BLaER1 (cell line): ENCODE results near the gene CDKN2A.
A peak's percentile ranks its signal among the peaks of the same experiment; 100 is the strongest.

ENCODE experiments used
- H3K27ac ChIP-seq: shearing (Covaris generic); formaldehyde crosslinking; 2 replicates; pipeline ENCODE4 v1.8.1; 2022
- H3K27me3 ChIP-seq: shearing (Covaris generic); formaldehyde crosslinking; 2 replicates; pipeline ENCODE4 v1.8.1; 2022
- H3K36me3 ChIP-seq: shearing (Covaris generic); formaldehyde crosslinking; 2 replicates; pipeline ENCODE4 v1.8.1; 2022
- H3K4me1 ChIP-seq: shearing (Covaris generic); formaldehyde crosslinking; 2 replicates; pipeline ENCODE4 v1.8.1; 2022
- H3K4me2 ChIP-seq: shearing (Covaris generic); formaldehyde crosslinking; 2 replicates; pipeline ENCODE4 v1.8.1; 2022
- H3K4me3 ChIP-seq: shearing (Covaris generic); formaldehyde crosslinking; 2 replicates; pipeline ENCODE4 v1.8.1; 2022
- H3K9ac ChIP-seq: shearing (Covaris generic); formaldehyde crosslinking; 2 replicates; pipeline ENCODE4 v1.8.1; 2022
- H3K9me3 ChIP-seq: shearing (Covaris generic); formaldehyde crosslinking; 2 replicates; pipeline ENCODE4 v1.8.1; 2022
- H4K20me1 ChIP-seq: shearing (Covaris generic); formaldehyde crosslinking; 2 replicates; pipeline ENCODE4 v1.8.1; 2022
- Cebpa-rat ChIP-seq: shearing (Covaris generic); IDR thresholded peaks from 2 replicates; pipeline ENCODE4 v1.8.1; 2022

Gene CDKN2A

GRCh38 chr9:21985964-21986667 lies 8.1 kb downstream of the CDKN2A start:
- Histone ChIP-seq H3K4me1 (no peaks in the 10 kb centered on the region), H3K4me2 (no peak overlapping the region), H3K9me3 (peaks cover 13% of the 10 kb centered on the region), H3K27ac (no peak overlapping the region), H3K4me3 (no peak overlapping the region), H3K27me3 (peaks cover 100% of the 10 kb centered on the region), H4K20me1 (peaks cover 100% of the 10 kb centered on the region), H3K36me3 (peaks cover 7% of the 10 kb centered on the region; the same call in 1 of the 2 replicates), H3K9ac (no peak overlapping the region)
- no peak for TF ChIP-seq Cebpa-rat

- H4K20me1 ChIP-seq = peaks cover 92% of the 10 kb centered on the region
- no peak overlapping the region for H3K27ac ChIP-seq
- peaks cover 8% of the 10 kb centered on the region; the same call in 1 of the 2 replicates for H3K9me3 ChIP-seq
- no peak overlapping the region for H3K4me3 ChIP-seq
- H3K4me2 ChIP-seq = no peak overlapping the region
- no peaks in the 10 kb centered on the region for H3K4me1 ChIP-seq
- H3K36me3 ChIP-seq = no peaks in the 10 kb centered on the region
- peaks cover 97% of the 10 kb centered on the region for H3K27me3 ChIP-seq
- no peak for TF ChIP-seq Cebpa-rat
- H3K9ac ChIP-seq = no peak overlapping the region
These were observed 10.1 kb downstream of the CDKN2A start for GRCh38 chr9:21984101-21984500.

GRCh38 chr9:21983561-21983935 lies 10.6 kb downstream of the CDKN2A start:
- Histone ChIP-seq H3K9ac (no peak overlapping the region), H3K27ac (no peak overlapping the region), H3K4me2 (no peak overlapping the region), H3K4me1 (no peaks in the 10 kb centered on the region), H4K20me1 (peaks cover 92% of the 10 kb centered on the region), H3K27me3 (peaks cover 97% of the 10 kb centered on the region), H3K36me3 (no peaks in the 10 kb centered on the region), H3K9me3 (0 out of 2 replicates have a peak, but pooled peaks cover 9% of the 10 kb centered on the region), H3K4me3 (no peak overlapping the region)
- TF ChIP-seq Cebpa-rat = no peak

- Histone ChIP-seq H3K4me2 (no peak overlapping the region), H3K9me3 (0 out of 2 replicates have a peak, but pooled peaks cover 9% of the 10 kb centered on the region), H3K9ac (no peak overlapping the region), H3K4me1 (no peaks in the 10 kb centered on the region), H3K4me3 (no peak overlapping the region), H3K27me3 (peaks cover 97% of the 10 kb centered on the region), H3K36me3 (no peaks in the 10 kb centered on the region), H3K27ac (no peak overlapping the region), H4K20me1 (peaks cover 92% of the 10 kb centered on the region)
- TF ChIP-seq Cebpa-rat = no peak
These were observed 11.2 kb downstream of the CDKN2A start for GRCh38 chr9:21982861-21983560.

- TF ChIP-seq Cebpa-rat = no peak
- H3K9ac ChIP-seq = no peak overlapping the region
- H4K20me1 ChIP-seq = peaks cover 92% of the 10 kb centered on the region
- peaks cover 97% of the 10 kb centered on the region for H3K27me3 ChIP-seq
- H3K4me3 ChIP-seq = no peak overlapping the region
- peaks cover 11% of the 10 kb centered on the region; the same call in 1 of the 2 replicates for H3K9me3 ChIP-seq
- no peaks in the 10 kb centered on the region for H3K4me1 ChIP-seq
- no peak overlapping the region for H3K4me2 ChIP-seq
- H3K27ac ChIP-seq = no peak overlapping the region
- H3K36me3 ChIP-seq = no peaks in the 10 kb centered on the region
These were observed 11.8 kb downstream of the CDKN2A start for GRCh38 chr9:21982391-21982790.

GRCh38 chr9:21976334-21976875 lies 17.8 kb downstream of the CDKN2A start:
- Histone ChIP-seq H3K27ac (no peak overlapping the region), H3K27me3 (peaks cover 97% of the 10 kb centered on the region), H3K36me3 (no peaks in the 10 kb centered on the region), H3K4me3 (no peak overlapping the region), H3K4me1 (peaks cover 14% of the 10 kb centered on the region), H3K9me3 (peaks cover 12% of the 10 kb centered on the region; the same call in 1 of the 2 replicates), H3K9ac (no peak overlapping the region), H3K4me2 (no peak overlapping the region), H4K20me1 (peaks cover 92% of the 10 kb centered on the region)
- TF ChIP-seq Cebpa-rat = no peak

GRCh38 chr9:21974722-21975409 lies 19.3 kb downstream of the CDKN2A start:
- no peak overlapping the region for H3K9ac ChIP-seq
- no peak for TF ChIP-seq Cebpa-rat
- H3K4me2 ChIP-seq = peak overlapping the region; percentile 63
- H3K4me3 ChIP-seq = peak overlapping the region; percentile 53
- peaks cover 14% of the 10 kb centered on the region for H3K36me3 ChIP-seq
- peaks cover 100% of the 10 kb centered on the region for H4K20me1 ChIP-seq
- H3K27ac ChIP-seq = no peak overlapping the region
- H3K4me1 ChIP-seq = peaks cover 14% of the 10 kb centered on the region
- H3K27me3 ChIP-seq = peaks cover 100% of the 10 kb centered on the region
- peaks cover 26% of the 10 kb centered on the region for H3K9me3 ChIP-seq

- no peak for TF ChIP-seq Cebpa-rat
- Histone ChIP-seq H3K27ac (no peak overlapping the region), H3K36me3 (peaks cover 15% of the 10 kb centered on the region), H3K4me2 (peak overlapping the region; percentile 63), H3K4me3 (peak overlapping the region; percentile 53), H3K4me1 (peaks cover 14% of the 10 kb centered on the region), H3K9ac (no peak overlapping the region), H3K27me3 (peaks cover 100% of the 10 kb centered on the region), H4K20me1 (peaks cover 100% of the 10 kb centered on the region), H3K9me3 (peaks cover 26% of the 10 kb centered on the region)
These were observed 19.9 kb downstream of the CDKN2A start for GRCh38 chr9:21974343-21974721.

GRCh38 chr9:21972361-21972760 lies 21.8 kb downstream of the CDKN2A start:
- H3K27ac ChIP-seq = no peak overlapping the region
- H3K4me1 ChIP-seq = peaks cover 14% of the 10 kb centered on the region
- no peak for TF ChIP-seq Cebpa-rat
- peaks cover 35% of the 10 kb centered on the region for H3K9me3 ChIP-seq
- no peak overlapping the region for H3K4me3 ChIP-seq
- peaks cover 100% of the 10 kb centered on the region for H4K20me1 ChIP-seq
- peaks cover 15% of the 10 kb centered on the region for H3K36me3 ChIP-seq
- H3K9ac ChIP-seq = no peak overlapping the region
- peaks cover 100% of the 10 kb centered on the region for H3K27me3 ChIP-seq
- H3K4me2 ChIP-seq = no peak overlapping the region
